ENCODE measurements around the gene OR13G1.
"Not testable (repeated sequence)": the region's sequence is repeated elsewhere in the genome, so short reads cannot be mapped to it uniquely, and the experiment has no call there.

Gene OR13G1

DNA sequence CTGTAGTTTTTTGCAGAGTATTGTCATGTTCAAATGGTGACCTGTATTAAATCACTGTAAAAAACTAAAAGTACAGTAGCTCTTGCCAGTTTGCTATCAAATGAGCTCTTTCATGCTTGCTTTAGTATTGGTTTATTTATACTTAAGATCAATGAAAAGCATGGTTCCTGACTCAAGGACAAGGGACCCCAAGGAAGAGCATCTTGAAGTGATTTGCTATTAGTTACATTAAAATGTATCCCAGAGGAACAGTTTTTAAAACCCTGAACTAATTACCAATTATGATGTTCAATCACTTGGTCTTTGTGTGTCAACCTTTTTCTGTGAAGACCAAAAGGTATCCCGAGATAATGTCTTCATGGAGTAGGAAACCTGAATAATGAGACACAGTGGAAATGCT lies at the start of gene OR13G1:
Gene OR13G1, minus strand, starts transcription at position 101 of the 400 bp plus-strand sequence. CDS start 6,698 bp downstream, outside the sequence.
- DNase-seq (ENCODE audit: low read depth), result no peak

- DNase-seq (ENCODE audit: low read depth), result no peak
These were observed 41.7 kb upstream of the OR13G1 start for GRCh38 chr1:247721222-247721621.

GRCh38 chr1:247716546-247716945 lies 37.0 kb upstream of the OR13G1 start, which contains the start of gene OR6F1:
TSS of gene OR6F1 (minus strand) at chr1:247716646. CDS start at chr1:247712755, 3,891 bp downstream.
- DNase-seq (ENCODE audit: low read depth), result no peak

- DNase-seq (ENCODE audit: low read depth), result no peak
These were observed 34.2 kb upstream of the OR13G1 start for GRCh38 chr1:247713753-247714152.

DNA sequence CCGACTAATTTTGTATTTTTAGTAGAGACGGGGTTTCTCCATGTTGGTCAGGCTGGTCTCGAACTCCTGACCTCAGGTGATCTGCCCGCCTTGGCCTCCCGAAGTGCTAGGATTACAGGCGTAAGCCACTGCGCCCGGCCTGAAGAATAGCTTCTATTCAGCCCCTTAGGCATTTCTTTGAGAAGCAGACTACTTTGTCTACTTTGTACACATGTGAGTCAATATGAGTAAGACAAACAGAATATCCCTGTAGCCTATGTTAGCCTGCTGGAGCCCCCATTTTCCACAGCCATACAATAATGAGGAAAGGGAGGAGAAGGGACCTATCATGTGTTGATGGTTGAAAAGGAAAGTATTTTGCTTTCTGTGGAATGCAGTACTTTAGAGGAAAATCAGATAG lies 31.1 kb upstream of the OR13G1 start:
- not testable (repeated sequence) for DNase-seq (ENCODE audit: low read depth)

DNA sequence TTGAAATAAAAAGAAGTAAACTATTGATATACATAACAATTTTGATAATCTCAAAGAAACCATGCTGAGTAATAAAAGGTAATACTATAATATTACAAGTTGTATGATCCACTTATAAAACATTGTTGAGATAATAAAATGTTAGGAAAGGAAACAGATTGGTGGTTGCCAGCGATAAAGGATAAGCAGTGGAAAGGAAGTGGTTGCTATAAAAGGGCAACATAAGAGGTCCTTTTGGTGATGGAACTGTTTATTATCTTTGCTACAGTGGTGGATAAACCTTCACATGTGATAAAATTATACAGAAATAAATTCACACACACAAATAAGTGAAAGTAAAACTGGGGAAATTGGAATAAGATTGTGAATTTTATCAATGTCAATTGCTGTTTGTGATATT lies 21.8 kb upstream of the OR13G1 start:
- DNase-seq (ENCODE audit: low read depth), result no peak

DNA sequence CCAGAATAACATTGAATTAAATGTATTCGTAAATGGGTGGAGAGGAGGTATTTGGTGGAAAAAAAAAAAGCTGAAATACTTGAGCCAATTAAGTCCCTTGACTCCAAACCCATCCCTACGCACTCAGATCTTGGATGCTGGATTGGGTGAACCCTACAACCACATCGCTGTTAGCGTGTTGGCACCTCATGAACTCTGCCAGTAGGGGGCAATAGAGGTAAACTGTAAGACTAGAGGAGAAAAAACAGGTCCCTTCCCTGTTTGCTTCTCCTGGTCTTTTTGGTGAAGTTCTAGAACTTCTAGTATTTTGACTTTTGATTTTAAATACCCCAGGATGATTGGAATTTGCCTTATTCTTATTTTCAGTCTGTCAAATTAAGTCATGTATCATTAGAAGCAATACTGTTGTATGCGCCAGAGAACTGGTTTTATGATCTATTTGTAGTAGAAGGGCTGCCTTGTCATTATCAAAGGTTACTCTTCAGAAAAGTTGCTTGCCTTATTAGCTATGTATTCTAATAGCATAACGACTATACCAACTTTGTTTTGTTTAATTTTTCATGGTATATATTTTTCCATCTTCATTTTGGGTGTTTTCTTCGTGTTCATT lies 1.9 kb upstream of the OR13G1 start:
- DNase-seq (ENCODE audit: low read depth), result no peak

DNA sequence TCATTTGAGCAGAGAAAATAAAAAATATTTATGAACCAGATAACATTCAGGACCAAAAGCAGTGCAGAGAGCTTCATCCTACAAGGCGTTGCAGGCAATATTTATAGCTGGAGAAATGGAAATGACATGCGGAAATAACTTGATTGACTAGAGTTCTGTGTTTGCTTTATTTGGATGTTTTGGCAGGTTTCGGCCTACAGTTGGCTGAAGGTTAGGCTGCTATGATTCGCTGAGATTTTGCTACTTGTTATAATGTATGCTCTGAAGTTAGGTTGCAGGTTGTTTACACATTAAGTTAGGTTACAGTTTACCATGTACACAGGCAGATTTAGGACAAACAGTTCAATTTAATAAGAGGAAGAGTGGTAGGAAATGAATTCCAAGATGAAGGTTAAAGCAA lies 632 bp upstream of the OR13G1 start:
- no peak for DNase-seq (ENCODE audit: low read depth)

- no peak for DNase-seq (ENCODE audit: low read depth)
These were observed 10.3 kb downstream of the OR13G1 start for GRCh38 chr1:247669225-247669624.

- no peak for DNase-seq (ENCODE audit: low read depth)
These were observed 23.2 kb downstream of the OR13G1 start for GRCh38 chr1:247656221-247656875.

DNA sequence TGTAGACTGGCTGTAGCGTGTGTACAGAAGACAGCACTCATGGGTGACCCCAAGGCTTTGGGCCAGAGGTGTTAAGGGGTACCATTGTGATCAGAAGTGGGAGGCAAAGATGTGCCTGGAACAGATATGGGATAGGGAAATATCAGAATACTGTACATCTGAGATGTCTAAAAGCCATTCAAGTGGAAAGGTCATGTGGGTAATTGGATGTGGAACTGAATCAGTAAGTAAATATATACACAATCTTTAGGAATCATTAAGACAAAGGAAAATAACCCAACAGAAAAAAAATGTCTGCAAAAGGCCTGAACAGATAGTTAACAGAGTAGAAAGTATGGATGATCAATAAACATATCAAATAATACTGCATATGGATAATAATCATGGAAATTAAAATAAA lies 26.5 kb downstream of the OR13G1 start:
- DNase-seq (ENCODE audit: low read depth), result no peak

- DNase-seq (ENCODE audit: low read depth), result no peak
These were observed 31.7 kb downstream of the OR13G1 start for GRCh38 chr1:247647864-247648263.

DNA sequence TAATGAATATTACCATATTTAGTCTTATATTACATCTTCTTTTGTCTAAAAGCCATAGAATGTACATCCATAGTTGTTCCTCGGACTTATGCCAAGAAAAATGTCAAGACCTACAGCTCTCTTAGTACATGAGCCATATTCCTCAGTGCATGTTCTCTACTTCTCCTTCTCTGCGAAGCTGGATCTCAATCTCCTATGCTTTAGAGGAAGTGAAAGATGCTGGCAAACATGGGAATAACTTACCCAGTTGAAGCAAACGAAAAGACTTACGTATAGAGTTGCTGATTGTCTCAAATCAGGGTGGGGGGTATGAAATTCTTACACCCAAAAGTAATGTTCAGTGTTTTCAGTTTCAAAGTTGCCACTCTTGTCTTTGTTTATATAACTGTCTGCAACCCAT lies 32.7 kb downstream of the OR13G1 start:
- no peak for DNase-seq (ENCODE audit: low read depth)

GRCh38 chr1:247642742-247643141 lies 36.8 kb downstream of the OR13G1 start:
- no peak for DNase-seq (ENCODE audit: low read depth)

DNA sequence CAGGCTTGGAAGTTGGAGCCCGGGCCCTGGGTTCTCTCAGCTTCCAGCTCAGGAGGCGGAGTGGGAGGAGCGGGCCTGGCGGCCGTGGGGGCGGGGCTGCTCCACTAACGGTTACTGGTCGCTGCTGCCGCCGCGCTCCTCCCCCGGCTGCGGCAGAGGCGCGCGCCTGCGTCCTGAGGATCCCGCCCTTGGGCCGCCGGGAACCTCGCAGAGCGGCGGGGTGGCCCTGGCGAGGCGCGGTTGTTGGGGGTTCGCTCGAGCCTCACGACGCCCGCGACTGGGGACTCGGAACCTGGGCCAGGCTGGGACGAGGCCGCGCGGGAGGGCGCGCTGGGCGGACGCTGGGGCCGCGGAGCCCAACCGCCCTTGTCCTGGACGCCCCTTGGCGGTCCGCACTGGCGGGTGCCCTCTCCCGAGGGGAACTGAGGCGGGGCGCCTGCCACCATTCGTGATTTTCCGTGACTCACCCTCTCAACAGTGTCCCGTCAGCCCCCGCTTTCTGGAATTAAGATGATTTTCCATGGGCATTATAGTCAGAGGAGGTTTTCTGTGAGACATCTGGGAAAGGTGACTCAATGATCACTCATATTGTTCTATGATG lies 40.1 kb downstream of the OR13G1 start:
- no peak for DNase-seq (ENCODE audit: low read depth)

GRCh38 chr1:247638781-247639180 lies 40.8 kb downstream of the OR13G1 start:
- DNase-seq (ENCODE audit: low read depth), result no peak

GRCh38 chr1:247638011-247638410 lies 41.5 kb downstream of the OR13G1 start:
- no peak for DNase-seq (ENCODE audit: low read depth)

GRCh38 chr1:247627951-247628350 lies 51.6 kb downstream of the OR13G1 start:
- no peak for DNase-seq (ENCODE audit: low read depth)

Data from EH (cell line).